ENCODE results near the gene GLB1L2.
"Not testable (repeated sequence)": the region's sequence is repeated elsewhere in the genome, so short reads cannot be mapped to it uniquely, and the experiment has no call there.

GLB1L2 gene, protein sequence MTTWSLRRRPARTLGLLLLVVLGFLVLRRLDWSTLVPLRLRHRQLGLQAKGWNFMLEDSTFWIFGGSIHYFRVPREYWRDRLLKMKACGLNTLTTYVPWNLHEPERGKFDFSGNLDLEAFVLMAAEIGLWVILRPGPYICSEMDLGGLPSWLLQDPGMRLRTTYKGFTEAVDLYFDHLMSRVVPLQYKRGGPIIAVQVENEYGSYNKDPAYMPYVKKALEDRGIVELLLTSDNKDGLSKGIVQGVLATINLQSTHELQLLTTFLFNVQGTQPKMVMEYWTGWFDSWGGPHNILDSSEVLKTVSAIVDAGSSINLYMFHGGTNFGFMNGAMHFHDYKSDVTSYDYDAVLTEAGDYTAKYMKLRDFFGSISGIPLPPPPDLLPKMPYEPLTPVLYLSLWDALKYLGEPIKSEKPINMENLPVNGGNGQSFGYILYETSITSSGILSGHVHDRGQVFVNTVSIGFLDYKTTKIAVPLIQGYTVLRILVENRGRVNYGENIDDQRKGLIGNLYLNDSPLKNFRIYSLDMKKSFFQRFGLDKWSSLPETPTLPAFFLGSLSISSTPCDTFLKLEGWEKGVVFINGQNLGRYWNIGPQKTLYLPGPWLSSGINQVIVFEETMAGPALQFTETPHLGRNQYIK
- total RNA-seq, result 4.4 to 14.3 reads per million in 2 experiments

- DNase-seq (ENCODE audit: low read depth), result peak; percentile 72
Measured at GRCh38 chr11:134331354-134332188, at the start of gene GLB1L2. TSS of gene GLB1L2 (plus strand) at chr11:134331988. CDS start at chr11:134332062, 74 bp downstream.

GRCh38 chr11:134282121-134283045, 49.4 kb upstream of the GLB1L2 start:
- DNase-seq (ENCODE audit: low read depth), result no peak

GRCh38 chr11:134283461-134284230, 48.1 kb upstream of the GLB1L2 start:
- no peak for DNase-seq (ENCODE audit: low read depth)

DNA sequence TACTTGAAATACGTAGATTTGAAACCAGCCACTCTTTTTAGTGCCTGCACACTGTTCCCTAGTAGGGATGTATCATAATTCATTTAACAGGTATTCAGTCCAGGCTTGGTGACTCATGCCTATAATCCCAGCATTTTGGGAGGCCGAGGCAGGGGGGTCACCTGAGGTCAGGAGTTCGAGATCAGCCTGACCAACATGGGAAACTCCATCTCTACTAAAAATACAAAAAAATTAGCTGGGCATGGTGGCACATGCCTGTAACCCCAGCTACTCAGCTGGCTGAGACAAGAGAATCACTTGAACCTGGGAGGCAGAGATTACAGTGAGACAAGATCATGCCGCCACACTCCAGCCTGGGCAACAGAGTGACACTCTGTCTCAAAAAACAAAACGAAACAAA, 47.4 kb upstream of the GLB1L2 start:
- DNase-seq (ENCODE audit: low read depth), result not testable (repeated sequence)

DNA sequence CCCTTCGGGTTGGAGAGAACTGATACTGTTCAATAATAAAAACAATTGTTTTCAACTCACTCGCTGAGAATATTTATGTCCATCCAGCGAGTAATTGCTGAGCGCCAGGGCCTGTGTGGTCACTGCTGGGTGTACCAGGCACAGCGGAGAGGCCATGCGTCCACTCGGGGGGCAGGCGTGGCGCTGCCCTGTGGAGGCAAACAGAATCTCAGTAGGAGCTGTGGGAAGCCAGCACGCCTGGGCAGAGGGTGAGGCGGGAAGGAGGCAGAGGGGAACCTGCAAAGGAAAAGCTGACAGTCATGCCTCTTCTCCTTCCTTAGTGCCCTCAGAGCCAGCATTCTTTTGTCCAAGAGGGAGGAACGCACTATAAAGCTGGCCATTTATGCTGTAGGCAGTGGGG, 44.2 kb upstream of the GLB1L2 start:
- no peak for DNase-seq (ENCODE audit: low read depth)

DNA sequence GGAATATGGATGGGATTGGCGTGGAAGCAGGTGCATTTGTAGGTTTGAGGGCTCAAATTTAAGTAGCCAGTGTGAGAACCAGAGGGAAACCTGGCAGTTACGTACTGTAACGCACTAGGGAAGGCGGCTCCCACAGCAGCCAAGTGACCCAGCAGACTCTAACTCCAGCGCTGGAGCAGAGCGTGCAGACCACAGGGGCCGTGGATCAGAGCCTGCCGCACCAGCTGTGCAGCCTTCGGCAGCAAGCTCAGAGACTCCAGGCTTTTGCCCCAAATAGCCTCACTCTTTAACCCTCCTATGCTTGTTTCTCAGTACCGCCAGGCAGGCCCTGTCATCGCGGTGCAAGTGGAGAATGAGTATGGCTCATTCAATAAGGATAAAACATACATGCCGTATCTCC, 43.3 kb upstream of the GLB1L2 start:
- DNase-seq (ENCODE audit: low read depth), result no peak

- DNase-seq (ENCODE audit: low read depth), result no peak
Measured at GRCh38 chr11:134289167-134289566, 42.6 kb upstream of the GLB1L2 start.

- DNase-seq (ENCODE audit: low read depth), result no peak
Measured at GRCh38 chr11:134289789-134290188, 42.0 kb upstream of the GLB1L2 start.

- no peak for DNase-seq (ENCODE audit: low read depth)
Measured at GRCh38 chr11:134290646-134291045, 41.1 kb upstream of the GLB1L2 start.

- no peak for DNase-seq (ENCODE audit: low read depth)
Measured at GRCh38 chr11:134291196-134291595, 40.6 kb upstream of the GLB1L2 start.

DNA sequence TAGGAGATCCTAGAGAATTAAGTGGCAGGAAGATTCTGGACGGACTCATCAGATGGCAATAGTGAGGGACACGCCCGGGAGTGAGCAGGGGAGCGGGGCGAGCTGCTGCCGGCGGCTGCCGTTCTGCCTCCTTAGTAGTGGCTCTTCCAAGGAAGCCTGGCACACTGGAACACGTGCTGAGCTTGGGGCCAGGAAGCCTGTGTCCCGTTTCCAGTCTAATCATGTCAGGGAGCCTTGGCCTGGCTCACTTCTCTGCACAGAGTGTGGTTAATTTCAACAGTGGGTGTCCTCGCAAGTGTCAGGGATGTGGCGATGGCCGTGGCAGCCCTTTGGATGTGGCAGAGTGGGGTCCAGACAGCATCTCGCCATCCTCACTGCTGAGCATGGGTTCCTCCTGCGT, 39.1 kb upstream of the GLB1L2 start:
- DNase-seq (ENCODE audit: low read depth), result no peak

DNA sequence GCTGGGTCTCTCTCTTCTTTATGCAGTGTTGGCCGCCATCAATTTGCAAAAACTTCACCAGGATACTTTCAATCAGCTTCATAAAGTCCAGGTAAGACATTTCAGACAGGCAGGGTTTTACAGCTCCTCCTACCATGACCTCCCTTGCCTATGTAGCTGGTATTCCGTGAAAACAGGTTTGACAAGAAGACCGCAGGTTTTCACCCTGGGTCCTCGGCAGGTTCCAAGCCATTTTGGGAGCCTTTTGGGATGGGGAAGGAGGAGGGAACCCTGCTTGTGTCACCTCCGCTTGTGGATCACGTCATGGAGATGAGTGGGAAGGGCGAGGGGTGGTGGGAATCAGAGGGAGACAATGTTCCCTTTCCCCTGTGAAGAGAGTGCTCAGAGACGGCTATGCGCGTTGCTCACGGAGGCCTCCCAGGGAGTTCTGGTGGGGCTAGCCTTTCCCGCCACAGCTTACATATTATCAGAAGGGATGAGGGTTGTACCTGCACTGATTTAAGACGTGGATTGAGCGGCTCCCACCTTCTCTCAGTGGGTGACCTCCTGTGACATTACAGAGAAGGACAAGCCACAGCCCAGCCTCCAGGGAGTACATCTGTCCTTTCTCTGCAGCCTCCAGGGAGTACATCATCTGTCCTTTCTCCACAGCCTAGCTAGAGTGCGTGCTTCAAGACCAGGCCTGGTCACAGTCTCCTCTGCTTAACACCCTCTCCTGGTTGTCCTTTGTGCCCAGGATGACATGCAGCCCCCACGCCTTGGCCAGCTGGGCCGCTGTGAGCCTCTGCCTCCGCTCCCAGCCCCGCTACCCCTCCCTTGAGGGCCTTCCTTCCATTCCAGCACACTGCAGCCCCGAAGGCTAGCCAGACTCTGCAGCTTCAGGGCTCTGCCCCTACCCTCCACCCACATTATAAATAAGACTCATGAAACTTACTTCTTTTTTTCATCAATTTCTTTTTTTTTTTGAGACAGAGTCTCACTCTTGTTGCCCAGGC, 38.4 kb upstream of the GLB1L2 start:
- DNase-seq (ENCODE audit: low read depth), result no peak

DNA sequence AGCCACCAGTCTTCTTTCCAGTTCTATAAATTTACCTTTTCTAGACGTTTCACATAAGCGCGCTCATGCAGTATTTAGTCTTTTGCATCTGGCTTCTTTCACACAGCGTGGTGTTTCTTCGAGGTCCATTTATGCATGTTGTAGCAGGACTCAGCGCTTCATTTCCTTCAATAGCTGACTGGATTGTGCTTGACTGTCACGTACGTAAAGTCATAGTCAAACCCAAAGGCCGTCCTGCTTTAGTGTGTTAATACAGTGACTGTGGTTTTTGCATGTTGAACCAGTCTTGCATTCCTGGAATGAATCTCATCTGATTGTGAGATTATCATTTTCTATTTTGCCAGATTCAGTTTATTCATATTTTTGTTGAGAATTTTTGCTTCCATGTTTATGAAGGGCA, 37.1 kb upstream of the GLB1L2 start:
- DNase-seq (ENCODE audit: low read depth), result no peak

DNA sequence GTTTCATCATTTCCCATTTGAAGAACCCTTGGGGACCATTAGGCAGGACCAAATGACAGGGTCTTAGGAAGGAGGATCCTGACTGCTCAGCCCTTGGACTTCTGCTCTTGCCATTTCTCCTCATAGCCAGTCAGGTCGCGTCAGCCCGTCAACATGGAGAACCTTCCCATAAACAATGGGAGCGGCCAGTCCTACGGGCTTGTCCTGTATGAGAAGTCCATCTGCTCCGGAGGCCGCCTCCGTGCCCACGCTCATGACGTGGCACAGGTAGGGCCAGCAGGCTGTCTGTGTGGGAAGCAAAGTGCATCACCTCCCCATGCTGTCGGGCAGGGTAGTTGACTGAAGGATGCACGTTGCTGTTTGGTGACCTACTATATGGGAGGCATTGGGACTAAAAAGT, 19.6 kb upstream of the GLB1L2 start:
- DNase-seq (ENCODE audit: low read depth), result no peak

DNA sequence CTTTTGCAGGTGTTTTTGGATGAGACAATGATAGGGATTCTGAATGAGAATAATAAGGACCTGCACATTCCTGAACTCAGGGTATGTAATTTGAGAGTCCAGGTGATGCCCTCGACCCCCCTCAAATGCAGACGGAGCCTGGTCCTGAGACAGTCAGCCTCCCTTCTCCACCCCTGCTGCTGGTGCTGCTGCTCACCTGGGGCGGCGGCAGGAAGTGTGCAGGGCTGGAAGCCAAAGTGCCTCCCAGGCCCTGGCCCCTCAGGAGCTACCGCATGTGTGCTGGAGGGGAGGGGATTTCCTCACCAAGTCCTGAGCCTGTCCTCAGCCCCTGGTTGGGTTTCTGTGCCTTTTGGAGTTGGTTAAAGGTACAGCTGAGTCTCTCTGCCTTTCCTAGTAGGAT, 19.0 kb upstream of the GLB1L2 start:
- no peak for DNase-seq (ENCODE audit: low read depth)

DNA sequence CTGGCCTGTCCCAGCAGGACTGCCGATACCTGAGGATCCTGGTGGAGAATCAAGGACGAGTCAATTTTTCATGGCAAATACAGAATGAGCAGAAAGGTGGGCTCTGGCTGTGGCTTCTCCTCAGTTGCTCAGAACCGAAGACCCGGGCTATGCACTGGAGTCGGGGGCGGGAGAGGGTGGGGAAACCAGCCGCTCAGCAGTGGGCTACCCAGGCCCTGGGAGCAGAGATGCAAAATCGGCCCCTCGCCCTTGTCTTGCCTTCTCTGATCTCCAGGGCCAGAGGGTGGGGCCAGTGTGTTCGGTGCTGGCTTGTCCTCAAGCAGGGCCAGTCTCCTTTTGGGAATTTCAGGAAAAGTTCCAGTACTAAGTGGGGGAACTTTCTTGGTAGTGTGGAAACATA, 18.4 kb upstream of the GLB1L2 start:
- DNase-seq (ENCODE audit: low read depth), result no peak

- DNase-seq (ENCODE audit: low read depth), result no peak
Measured at GRCh38 chr11:134313821-134314607, 17.8 kb upstream of the GLB1L2 start.

- no peak for DNase-seq (ENCODE audit: low read depth)
Measured at GRCh38 chr11:134317103-134317502, 14.7 kb upstream of the GLB1L2 start.

DNA sequence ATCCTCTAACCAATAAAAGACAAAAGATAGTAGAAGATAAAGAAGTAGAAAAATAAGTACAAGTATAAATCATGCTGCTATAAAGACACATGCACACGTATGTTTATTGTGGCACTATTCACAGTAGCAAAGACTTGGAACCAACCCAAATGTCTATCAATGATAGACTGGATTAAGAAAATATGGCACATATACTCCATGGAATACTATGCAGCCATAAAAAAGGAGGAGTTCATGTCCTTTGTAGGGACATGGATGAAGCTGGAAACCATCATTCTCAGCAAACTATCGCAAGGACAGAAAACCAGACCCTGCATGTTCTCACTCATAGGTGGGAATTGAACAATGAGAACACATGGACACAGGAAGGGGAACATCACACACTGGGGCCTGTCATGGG, 10.4 kb upstream of the GLB1L2 start:
- not testable (repeated sequence) for DNase-seq (ENCODE audit: low read depth)

Measured in T follicular helper cell (primary cell).